Measurements from ENCODE around the gene CRYZ. TPM values are rescaled to one million over a fixed set of nuclear protein-coding genes. Genes with fewer than 3 reads are reported as not detected.
"Not testable (repeated sequence)": the region's sequence is repeated elsewhere in the genome, so short reads cannot be mapped to it uniquely, and the experiment has no call there.

The CRYZ gene
- total RNA-seq, 1 experiment from 2014 or later, result 132 TPM

DNA sequence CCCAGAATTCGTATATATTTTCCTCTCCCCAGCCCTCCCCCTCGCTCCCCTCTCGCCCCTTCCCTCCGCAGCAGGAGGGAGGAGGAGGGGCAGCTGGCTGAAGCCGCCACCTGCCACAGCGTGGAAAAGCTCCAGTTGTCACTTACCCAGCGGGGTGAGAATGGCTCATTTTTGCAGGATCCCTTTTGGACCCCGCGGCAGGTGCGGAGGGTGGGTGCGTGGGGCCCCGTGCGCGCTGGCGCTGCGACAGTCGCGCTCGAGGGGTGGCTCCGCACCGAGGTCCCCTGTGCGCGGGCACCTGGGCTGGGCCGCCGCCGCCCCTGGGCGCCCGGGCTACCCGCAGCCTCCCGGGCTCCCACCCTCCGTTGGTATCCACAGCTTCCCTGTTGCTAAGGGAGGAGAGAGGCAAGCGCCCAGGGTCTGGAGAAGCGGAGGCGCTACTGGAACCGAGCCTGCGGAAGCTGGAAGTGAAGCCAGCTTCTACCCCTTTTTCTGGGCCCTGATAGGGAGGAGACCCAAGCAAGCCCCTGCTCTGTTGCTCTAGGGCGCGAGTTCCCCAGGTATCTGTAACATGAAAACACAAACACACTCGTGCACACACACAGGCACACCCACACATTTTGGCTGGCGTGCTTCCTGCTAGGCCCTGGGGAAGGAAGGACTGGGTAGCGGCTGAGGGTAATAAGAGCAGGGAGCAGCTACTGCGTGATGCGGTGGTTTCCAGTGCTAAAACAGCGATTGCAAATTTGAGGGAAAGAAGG lies 59.3 kb downstream of the CRYZ start, which contains the start of gene ERICH3:
TSS of gene ERICH3 (minus strand) at position 442 of the 761 bp plus-strand sequence. CDS start at position 169, 273 bp downstream.
- peaks cover 14% of the 10 kb centered on the region for H3K4me1 Mint-ChIP-seq (ENCODE audit: low read depth, unreplicated experiment)
- CTCF ChIA-PET, result no interaction called here
- DNase-seq, result peak; percentile 30
- TF ChIP-seq, protein P1, sequence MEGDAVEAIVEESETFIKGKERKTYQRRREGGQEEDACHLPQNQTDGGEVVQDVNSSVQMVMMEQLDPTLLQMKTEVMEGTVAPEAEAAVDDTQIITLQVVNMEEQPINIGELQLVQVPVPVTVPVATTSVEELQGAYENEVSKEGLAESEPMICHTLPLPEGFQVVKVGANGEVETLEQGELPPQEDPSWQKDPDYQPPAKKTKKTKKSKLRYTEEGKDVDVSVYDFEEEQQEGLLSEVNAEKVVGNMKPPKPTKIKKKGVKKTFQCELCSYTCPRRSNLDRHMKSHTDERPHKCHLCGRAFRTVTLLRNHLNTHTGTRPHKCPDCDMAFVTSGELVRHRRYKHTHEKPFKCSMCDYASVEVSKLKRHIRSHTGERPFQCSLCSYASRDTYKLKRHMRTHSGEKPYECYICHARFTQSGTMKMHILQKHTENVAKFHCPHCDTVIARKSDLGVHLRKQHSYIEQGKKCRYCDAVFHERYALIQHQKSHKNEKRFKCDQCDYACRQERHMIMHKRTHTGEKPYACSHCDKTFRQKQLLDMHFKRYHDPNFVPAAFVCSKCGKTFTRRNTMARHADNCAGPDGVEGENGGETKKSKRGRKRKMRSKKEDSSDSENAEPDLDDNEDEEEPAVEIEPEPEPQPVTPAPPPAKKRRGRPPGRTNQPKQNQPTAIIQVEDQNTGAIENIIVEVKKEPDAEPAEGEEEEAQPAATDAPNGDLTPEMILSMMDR (IDR thresholded peaks at IDR 0.05; ENCODE audit: unreplicated experiment), result no peak
- H3K9me3 Mint-ChIP-seq (ENCODE audit: low read depth, unreplicated experiment), result no peaks in the 10 kb centered on the region
- peak within 1 kb of the TSS; percentile 79 for H3K4me3 Mint-ChIP-seq (ENCODE audit: low read depth, unreplicated experiment)
- no peaks in the 10 kb centered on the region for H3K27me3 Mint-ChIP-seq (ENCODE audit: unreplicated experiment)
- intact Hi-C loops (cut with micrococcal nuclease; ENCODE audit: unreplicated experiment), result no loop called here
- H3K27ac Mint-ChIP-seq (ENCODE audit: unreplicated experiment), result peak within 1 kb of the TSS; percentile 41
- no TSS peak for BruUV-seq (replicated peaks)
- H3K36me3 Mint-ChIP-seq (ENCODE audit: insufficient read depth, unreplicated experiment), result peaks cover 10% of the 10 kb centered on the region

GRCh38 chr1:74670866-74671265 lies 62.0 kb downstream of the CRYZ start:
- BruUV-seq (replicated peaks); intact Hi-C loops (cut with micrococcal nuclease; ENCODE audit: unreplicated experiment): not testable (repeated sequence)

More at GRCh38 chr1:74670866-74671265, 62.0 kb downstream of the CRYZ start:
- Mint-ChIP-seq H3K4me1 (ENCODE audit: low read depth, unreplicated experiment) (peaks cover 14% of the 10 kb centered on the region), H3K36me3 (ENCODE audit: insufficient read depth, unreplicated experiment) (peaks cover 10% of the 10 kb centered on the region)
- H3K4me3 Mint-ChIP-seq (ENCODE audit: low read depth, unreplicated experiment); CTCF ChIA-PET; H3K27me3 Mint-ChIP-seq (ENCODE audit: unreplicated experiment); H3K27ac Mint-ChIP-seq (ENCODE audit: unreplicated experiment); DNase-seq; H3K9me3 Mint-ChIP-seq (ENCODE audit: low read depth, unreplicated experiment): not testable (repeated sequence)

Other genes starting within 250 kb of the CRYZ start
- not detected in 2 replicates for gene LRRC53, start 220.4 kb downstream of the CRYZ start, total RNA-seq (2022)
- 0.15 and 0.35 TPM in 2 replicates for gene ERICH3, start 59.3 kb downstream of the CRYZ start, total RNA-seq (2022)
- gene TYW3, start 102 bp upstream of the CRYZ start, total RNA-seq (2022), result 29.1 and 31.3 TPM in 2 replicates